ENCODE results near the gene SPC24.

The SPC24 gene

GRCh38 chr19:11200931-11201330 is 45.3 kb upstream of the SPC24 start:
- DNase-seq (ENCODE audit: low read depth): no peak
- TF ChIP-seq CTCF (conservative IDR thresholded peaks at IDR 0.05; ENCODE audit: control insufficient read depth, insufficient read depth, low read depth, low read length): no peak

GRCh38 chr19:11200015-11200574 is 44.5 kb upstream of the SPC24 start:
- H3K4me3 ChIP-seq (ENCODE audit: control insufficient read depth, low read depth, low read length): no peak overlapping the region
- DNase-seq (ENCODE audit: low read depth): no peak
- TF ChIP-seq CTCF (conservative IDR thresholded peaks at IDR 0.05; ENCODE audit: control insufficient read depth, insufficient read depth, low read depth, low read length): no peak

More at GRCh38 chr19:11200931-11201330, 45.3 kb upstream of the SPC24 start:
- no peak overlapping the region for H3K4me3 ChIP-seq (ENCODE audit: control insufficient read depth, low read depth, low read length)

GRCh38 chr19:11199517-11199916 is 43.9 kb upstream of the SPC24 start:
- H3K4me3 ChIP-seq (ENCODE audit: control insufficient read depth, low read depth, low read length): no peak overlapping the region
- no peak for DNase-seq (ENCODE audit: low read depth)
- no peak for TF ChIP-seq CTCF (conservative IDR thresholded peaks at IDR 0.05; ENCODE audit: control insufficient read depth, insufficient read depth, low read depth, low read length)

DNA sequence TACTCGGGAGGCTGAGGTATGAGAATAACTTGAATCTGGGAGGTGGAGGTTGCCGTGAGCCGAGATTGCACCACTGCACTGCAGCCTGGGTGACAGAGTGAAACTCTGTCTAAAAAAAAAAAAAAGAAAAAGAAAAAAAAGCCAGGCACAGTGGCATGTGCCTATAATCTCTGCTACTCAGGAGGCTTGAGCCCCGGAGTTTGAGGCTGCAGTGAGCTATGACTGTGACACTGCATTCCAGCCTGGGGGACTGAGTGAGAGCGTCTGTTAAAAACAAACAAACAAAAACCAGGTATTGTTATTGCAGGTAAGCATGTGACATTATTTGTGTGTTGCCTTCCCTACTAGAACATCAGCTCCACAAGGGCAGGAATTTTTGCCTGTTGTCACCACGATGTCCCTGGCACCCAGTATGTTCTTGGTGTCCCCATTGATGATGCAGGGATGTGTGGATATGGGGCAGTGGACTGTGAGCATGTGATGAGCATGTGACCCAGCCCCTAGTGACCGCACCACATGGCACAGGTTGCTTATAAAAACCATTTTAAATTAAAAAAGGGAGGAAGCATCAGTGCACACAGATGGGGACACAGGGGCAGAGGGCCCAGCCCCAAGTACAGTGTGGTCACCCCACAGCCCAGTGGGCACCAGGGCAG is 43.3 kb upstream of the SPC24 start:
- no peak overlapping the region for H3K4me3 ChIP-seq (ENCODE audit: control insufficient read depth, low read depth, low read length)
- DNase-seq (ENCODE audit: low read depth): no peak
- no peak for TF ChIP-seq CTCF (conservative IDR thresholded peaks at IDR 0.05; ENCODE audit: control insufficient read depth, insufficient read depth, low read depth, low read length)

DNA sequence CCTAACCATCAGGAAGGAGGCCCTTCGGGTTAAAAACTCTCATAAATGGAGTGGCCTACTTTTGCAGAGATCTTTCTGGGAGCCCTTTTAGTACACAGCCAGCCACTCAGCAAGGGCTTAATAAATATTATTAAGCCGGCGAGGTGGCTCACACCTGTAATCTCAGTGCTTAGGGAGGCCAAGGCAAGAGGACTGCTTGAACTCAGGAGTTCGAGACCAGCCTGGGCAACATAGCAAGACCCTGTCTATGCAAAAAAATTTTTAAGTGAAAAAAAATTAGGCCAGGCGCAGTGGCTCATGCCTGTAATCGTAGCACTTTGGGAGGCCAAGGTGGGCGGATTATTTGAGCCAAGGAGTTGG is 42.6 kb upstream of the SPC24 start:
- H3K4me3 ChIP-seq (ENCODE audit: control insufficient read depth, low read depth, low read length): no peak overlapping the region
- DNase-seq (ENCODE audit: low read depth): no peak
- no peak for TF ChIP-seq CTCF (conservative IDR thresholded peaks at IDR 0.05; ENCODE audit: control insufficient read depth, insufficient read depth, low read depth, low read length)

DNA sequence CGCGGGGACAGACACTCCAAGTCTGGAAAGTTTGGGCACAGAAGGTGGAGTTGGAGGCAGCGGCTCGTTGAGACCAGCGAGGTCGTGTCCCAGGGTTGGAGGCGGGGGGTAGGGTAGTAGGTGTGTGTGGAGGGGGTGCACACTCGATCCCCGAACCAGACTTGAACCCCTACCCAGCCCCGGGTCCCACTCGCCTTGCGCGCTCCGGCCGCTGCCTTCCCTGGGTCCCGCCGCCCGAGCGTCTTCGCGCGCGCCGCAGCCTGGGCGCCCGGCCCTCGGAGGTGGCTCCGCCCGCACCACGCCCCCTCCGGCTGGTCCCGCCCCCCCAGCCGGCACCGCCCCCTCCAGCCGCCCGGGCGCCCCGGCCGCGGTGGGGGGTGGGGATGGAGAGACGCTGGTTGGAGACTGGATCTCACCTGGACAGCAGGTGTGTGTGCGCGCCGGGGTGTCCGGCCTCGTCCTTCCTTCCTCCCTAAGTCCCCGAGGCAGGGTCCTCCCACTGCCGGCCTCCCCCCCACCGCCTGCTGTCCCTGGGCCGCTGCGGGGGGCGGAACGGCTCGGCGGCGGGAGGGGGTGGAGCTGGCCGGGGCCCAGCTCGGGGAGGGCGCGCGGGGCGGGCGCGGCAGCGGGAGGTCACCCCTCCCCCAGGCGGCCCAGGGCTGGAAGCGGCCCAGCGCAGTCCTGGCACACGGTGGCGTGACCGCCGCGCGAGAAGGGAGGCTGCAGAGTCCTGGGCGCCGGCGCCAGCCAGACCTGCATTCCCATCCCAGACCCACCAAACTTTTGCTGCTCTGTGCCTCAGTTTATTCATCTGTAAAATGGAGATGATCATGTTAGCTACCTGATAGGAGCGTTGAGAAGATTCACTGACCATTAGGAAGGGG is 42.0 kb upstream of the SPC24 start, which contains the start of gene KANK2:
KANK2 (minus strand) TSS at position 255 of the 884 bp plus-strand sequence. CDS start 3,034 bp downstream, outside the sequence.
- peak within 1 kb of the TSS; percentile 71 for H3K4me3 ChIP-seq (ENCODE audit: control insufficient read depth, low read depth, low read length)
- TF ChIP-seq CTCF (conservative IDR thresholded peaks at IDR 0.05; ENCODE audit: control insufficient read depth, insufficient read depth, low read depth, low read length): no peak
- peak; percentile 52 for DNase-seq (ENCODE audit: low read depth)
